HepG2 (cell line): ENCODE results near the gene CACNA1H. TPM values are rescaled to one million over a fixed set of nuclear protein-coding genes. Genes with fewer than 3 reads are reported as not detected.

Source experiments
- ATAC-seq: fragments of 200-7000 bp; cut with Tn5 transposase; 3 replicates; pipeline ENCODE4 v1.9.1; 2020; ENCODE audit warnings: mild to moderate bottlenecking, moderate library complexity
- BruUV-seq: library from RNA; stranded (reverse); fragments of 400-500 nt; replicated peaks from 2 replicates; lab custom pipeline; 2021; lab: Mats Ljungman, UMichigan
- CTCF ChIA-PET: fragments of 300-600 bp; formaldehyde crosslinking; extraction: SDS; loops from one replicate; lab custom pipeline; 2021; ENCODE audit warnings: low total read pairs, inconsistent platforms, low intra/inter-chr PET ratio; lab: Yijun Ruan, JAX
- POLR2A ChIA-PET: fragments of 350-600 bp; sonication (Branson Sonifier 250); formaldehyde crosslinking; loops from one replicate; lab custom pipeline; 2020; ENCODE audit warnings: antibody characterized with exemption, inconsistent platforms; lab: Yijun Ruan, JAX
- DNase-seq: peaks from one replicate; pipeline ENCODE4 v3.0.0-alpha.2; 2015; ENCODE audit warnings: low spot score
- FAIRE-seq: peaks from 3 replicates; lab custom pipeline; 2011; peaks lifted over from hg19 to GRCh38; lab: Jason Lieb, UNC
- H2AFZ ChIP-seq: one replicate; pipeline ENCODE4 v1.6.1; 2011; ENCODE audit warnings: low read length, inconsistent platforms
- H3K27ac ChIP-seq: fragments of 300-600 bp; 3 replicates; pipeline ENCODE4 v1.8.0; 2011; ENCODE audit warnings: mixed run types, mild to moderate bottlenecking, mixed read lengths, low read length, inconsistent platforms; ENCODE audit not compliant: insufficient read depth; ENCODE audit errors: extremely low read length
- H3K27me3 ChIP-seq, 2 experiments: fragments of 200-600 bp in 1 of 2; 2 replicates in 1 of 2; 3 replicates in 1 of 2; pipeline versions ENCODE4 v1.6.0 to v1.8.0; 2011; ENCODE audit warnings: low read length in 2 of 2, mild to moderate bottlenecking in 2 of 2, moderate library complexity in 2 of 2, inconsistent platforms in 1 of 2; ENCODE audit not compliant: insufficient read depth in 2 of 2, control insufficient read depth in 1 of 2
- H3K36me3 ChIP-seq, 2 experiments: fragments of 200-600 bp in 1 of 2; replicated peaks in 1 of 2; 2 replicates in 1 of 2; 3 replicates in 1 of 2; pipeline versions ENCODE4 v1.5.1 to v1.8.0; 2011; ENCODE audit warnings: low read length in 2 of 2, inconsistent platforms in 1 of 2; ENCODE audit not compliant: insufficient read depth in 2 of 2, control insufficient read depth in 1 of 2
- H3K4me1 ChIP-seq: 2 replicates; pipeline ENCODE4 v1.5.1; 2012; ENCODE audit warnings: low read length, inconsistent platforms; ENCODE audit not compliant: insufficient read depth
- H3K4me2 ChIP-seq: 2 replicates; pipeline ENCODE4 v1.6.0; 2011; ENCODE audit warnings: low read depth, low read length, inconsistent platforms
- H3K4me3 ChIP-seq, 3 experiments: fragments of 200-600 bp in 1 of 3; sonication (generic), shearing (Covaris generic) in 1 of 3; replicated peaks in 1 of 3; 2 replicates each; pipeline ENCODE4 v1.5.1; 2011 to 2016; ENCODE audit warnings: low read length in 3 of 3, inconsistent platforms in 2 of 3, low read depth in 2 of 3, mild to moderate bottlenecking in 2 of 3, control low read depth in 1 of 3, mixed read lengths in 1 of 3; ENCODE audit not compliant: insufficient read depth in 1 of 3
- H3K79me2 ChIP-seq: one replicate; pipeline ENCODE4 v1.6.1; 2011; ENCODE audit warnings: low read length, inconsistent platforms; ENCODE audit not compliant: insufficient read depth
- H3K9ac ChIP-seq: 2 replicates; pipeline ENCODE4 v1.6.0; 2011; ENCODE audit warnings: mild to moderate bottlenecking, low read depth, low read length, inconsistent platforms; ENCODE audit not compliant: insufficient read depth
- H3K9me3 ChIP-seq: 2 replicates; pipeline ENCODE4 v1.5.1; 2012; ENCODE audit warnings: mild to moderate bottlenecking, low read length
- H4K20me1 ChIP-seq: 2 replicates; pipeline ENCODE4 v1.6.0; 2011; ENCODE audit warnings: inconsistent platforms, mild to moderate bottlenecking, low read length, moderate library complexity; ENCODE audit not compliant: insufficient read depth
- CCAR2 ChIP-seq: fragments of 200-400 bp; formaldehyde crosslinking; optimal IDR thresholded peaks from 2 replicates; pipeline ENCODE3; 2018; ENCODE audit warnings: low read depth, mild to moderate bottlenecking, low read length, moderate library complexity
- HMGA1 ChIP-seq: sonication (generic); formaldehyde crosslinking; conservative IDR thresholded peaks from 2 replicates; pipeline ENCODE4 v1.4.0; 2020; ENCODE audit warnings: missing genetic modification reagents
- PHB2 ChIP-seq: fragments of 450-650 bp; IDR thresholded peaks from 2 replicates; pipeline ENCODE4 v1.6.1; 2018; ENCODE audit not compliant: partially characterized antibody
- STAT5B ChIP-seq: sonication (generic); formaldehyde crosslinking; IDR thresholded peaks from 2 replicates; pipeline ENCODE4 v1.4.0; 2020; ENCODE audit warnings: missing genetic modification reagents
- ZNF235 ChIP-seq: sonication (generic); formaldehyde crosslinking; IDR thresholded peaks from 2 replicates; pipeline ENCODE4 v1.8.1; 2023; ENCODE audit warnings: mild to moderate bottlenecking, missing genetic modification reagents, borderline replicate concordance
- ZNF513 ChIP-seq: sonication (generic); formaldehyde crosslinking; conservative IDR thresholded peaks from 2 replicates; pipeline ENCODE4 v1.5.0; 2020; ENCODE audit warnings: missing genetic modification reagents
- ZNF841 ChIP-seq: sonication (generic); formaldehyde crosslinking; IDR thresholded peaks from 2 replicates; pipeline ENCODE4 v1.8.1; 2023; ENCODE audit warnings: missing genetic modification reagents, borderline replicate concordance
- WGBS: methylation state at CpG from one replicate; pipeline ENCODE4 v1.1.6; 2017; ENCODE audit warnings: low lambda C conversion rate; 5-methylcytosine and 5-hydroxymethylcytosine counted together
- in situ Hi-C: cut with HindIII; loops from 2 replicates; pipeline ENCODE4 v1.10.0; 2017; ENCODE audit warnings: low pct_unique_long_range_greater_than_20kb; ENCODE audit not compliant: extremely low pct_ligation_motif_present
- intact Hi-C: fragments of 100-400 bp; cut with micrococcal nuclease; formaldehyde crosslinking; loops from one replicate; pipeline ENCODE4 v1.10.0; 2022; ENCODE audit not compliant: unreplicated experiment
- polyA plus RNA-seq, 8 experiments: library from polyadenylated mRNA; depleted of rRNA in 3 of 8; stranded (reverse) in 7 of 8; unstranded in 1 of 8; fragments of >200 nt; fragmentation: Illumina TruSeq in 4 of 8; extraction: Trizol in 4 of 8; gene quantifications; 2 replicates each; pipeline versions ENCODE4 v1.2.1 to v1.2.3, GENCODE V29; 2011 to 2016; ENCODE audit warnings: low read depth in 4 of 8, missing spikeins in 1 of 8, mixed read lengths in 1 of 8; ENCODE audit not compliant: insufficient read depth in 1 of 8
- total RNA-seq, 5 experiments: library from RNA; depleted of rRNA; stranded (reverse); fragments of >200 nt; fragmentation: Illumina TruSeq; extraction: Trizol; gene quantifications; 2 replicates each; pipeline ENCODE4 v1.2.3, GENCODE V29; 2016; ENCODE audit warnings: low read depth in 1 of 5

The CACNA1H gene
- total and polyA plus RNA-seq, 2 of the 13 experiments (the other 11 are each of a cell fraction or from before 2014, with no cell fraction given) = 0.40 to 1.8 TPM

- no peak for TF ChIP-seq CCAR2
Measured at GRCh38 chr16:1107141-1107540, 45.8 kb upstream of the CACNA1H start (continued).

DNA sequence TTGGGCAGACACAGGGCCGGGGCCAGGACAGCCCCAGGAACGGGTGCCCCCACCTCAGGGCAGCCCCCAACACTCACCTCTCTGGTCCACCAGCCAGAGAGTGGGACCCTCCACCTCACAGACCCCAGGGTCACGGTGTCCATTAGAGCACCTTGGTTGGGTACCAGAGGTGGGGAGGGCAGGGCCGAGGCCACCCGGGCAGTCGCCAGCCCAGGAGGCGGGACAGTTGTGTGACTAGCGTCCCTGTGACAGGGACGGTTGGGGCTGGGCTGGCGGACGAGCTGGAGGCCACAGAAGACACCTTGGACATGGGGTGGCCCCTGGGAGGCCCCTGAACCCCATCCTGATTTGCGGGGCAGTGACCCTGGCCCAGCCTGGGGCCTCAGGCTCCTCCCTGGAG, 45.2 kb upstream of the CACNA1H start:
- no TSS peak for BruUV-seq
- in situ Hi-C loops = no loop called here

More for the DNA sequence above, 45.2 kb upstream of the CACNA1H start:
- Histone ChIP-seq H3K4me2 (no peak overlapping the region), H3K27ac (no peak overlapping the region), H3K4me1 (peaks cover 12% of the 10 kb centered on the region), H3K4me3 (no peak overlapping the region), H3K9me3 (no peaks in the 10 kb centered on the region), H3K79me2 (no peaks in the 10 kb centered on the region), H2AFZ (no peak overlapping the region), H4K20me1 (peaks cover 3% of the 10 kb centered on the region; the same call in 1 of the 2 replicates), H3K9ac (no peak overlapping the region), H3K36me3 (no peaks in the 10 kb centered on the region), H3K27me3 (peaks cover 29 to 92% of the 10 kb centered on the region in 2 experiments)
- FAIRE-seq (no peak), DNase-seq (no peak), ATAC-seq (no peak)
- 13% methylated on average over 9 of the region's 12 CpGs for WGBS
- intact Hi-C loops = no loop called here
- ChIA-PET POLR2A (no interaction called here), CTCF (interaction anchor here (2.7 kb wide), 1 partner anchor 76 kb away, joined by 10 read pairs; no protein-coding TSS in a partner anchor)
- TF ChIP-seq ZNF841 (CRISPR knock-in tag) (no peak), ZNF235 (no peak), STAT5B (CRISPR knock-in tag) (no peak), PHB2 (no peak), ZNF513 (no peak), HMGA1 (CRISPR knock-in tag) (no peak)
